Suprapubic skin (tissue), 4 donors: Measurements from ENCODE around the gene GSK3A.
A peak's percentile ranks its signal among the peaks of the same experiment; 100 is the strongest.

Source experiments
- CTCF ChIP-seq, 2 donors: fragments of 200-600 bp in 1 of 2; fragments of 450-650 bp in 1 of 2; sonication (generic) in 1 of 2; IDR thresholded peaks; one replicate each; pipeline ENCODE4 v1.5.1; 2016 to 2019; ENCODE audit warnings: antibody characterized with exemption in 2 of 2, mild to moderate bottlenecking in 1 of 2, moderate library complexity in 1 of 2
- POLR2A ChIP-seq, 2 donors: fragments of 450-650 bp; IDR thresholded peaks; one replicate each; pipeline ENCODE4 v1.6.1; 2017; ENCODE audit warnings: antibody characterized with exemption in 2 of 2, mild to moderate bottlenecking in 2 of 2, moderate library complexity in 2 of 2
- POLR2AphosphoS5 ChIP-seq, 3 donors: sonication (generic); formaldehyde crosslinking; IDR thresholded peaks; one replicate each; pipeline ENCODE4 v1.6.1; 2017; ENCODE audit warnings: antibody characterized with exemption in 3 of 3

GRCh38 chr19:42279902-42280814 is 37.8 kb upstream of the GSK3A start:
- TF ChIP-seq CTCF (IDR thresholded peaks at IDR 0.05) (peak; percentile 85 to 93), POLR2A (IDR thresholded peaks at IDR 0.05) (no peak), POLR2AphosphoS5 (IDR thresholded peaks at IDR 0.05) (peak in 2 of 3 donors; percentile 17 to 51)
